HCT116 (cell line): Measurements from ENCODE around the gene RAMP2. TPM values are rescaled to one million over a fixed set of nuclear protein-coding genes. Genes with fewer than 3 reads are reported as not detected.

Experiments used
- ATAC-seq: fragments of 200-7000 bp; cut with Tn5 transposase; 2 replicates; pipeline ENCODE4 v1.9.1; 2020; ENCODE audit warnings: mild to moderate bottlenecking, moderate library complexity
- BruUV-seq: library from RNA; stranded (reverse); fragments of 400-500 nt; replicated peaks from 2 replicates; lab custom pipeline; 2021; lab: Mats Ljungman, UMichigan
- CTCF ChIA-PET: fragments of 300-600 bp; sonication (Branson Sonifier 250); formaldehyde crosslinking; loops from one replicate; lab custom pipeline; 2021; ENCODE audit warnings: antibody characterized with exemption; lab: Charles Lee
- POLR2A ChIA-PET: fragments of 300-600, 350-600 bp; sonication (Branson Sonifier 250); formaldehyde crosslinking; loops from one replicate; lab custom pipeline; 2021; ENCODE audit warnings: antibody characterized with exemption; lab: Charles Lee
- RAD21 ChIA-PET, 2 experiments: fragments of 300-600 bp; sonication (Branson Sonifier 250); formaldehyde crosslinking; loops; one replicate each; lab custom pipeline; 2023; ENCODE audit warnings: low total read pairs in 2 of 2; ENCODE audit not compliant: uncharacterized antibody in 2 of 2, unreplicated experiment in 2 of 2, low non-redundant PET in 1 of 2; lab: Charles Lee
- DNase-seq: peaks from one replicate; pipeline ENCODE4 v3.0.0-alpha.2; 2010; ENCODE audit warnings: low read depth, low spot score
- H2AFZ ChIP-seq: fragments of 200-600 bp; shearing (Covaris generic), sonication (generic); 2 replicates; pipeline ENCODE4 v1.6.1; 2017; ENCODE audit warnings: low read depth, mixed run types, mixed read lengths, antibody characterized with exemption, low read length; ENCODE audit not compliant: poor library complexity, severe bottlenecking
- H3K27ac ChIP-seq: 2 replicates; pipeline ENCODE4 v1.5.1; 2012; ENCODE audit warnings: low read depth, low read length
- H3K27me3 ChIP-seq: fragments of 200-600 bp; sonication (generic); 2 replicates; pipeline ENCODE4 v1.6.1; 2016; ENCODE audit warnings: mixed run types, low read length, mixed read lengths; ENCODE audit not compliant: insufficient read depth
- H3K36me3 ChIP-seq, 2 experiments: fragments of 200-500 bp in 1 of 2; fragments of 200-600 bp in 1 of 2; sonication (Bioruptor generic) in 1 of 2; sonication (generic) in 1 of 2; 2 replicates each; pipeline versions ENCODE4 v1.5.1 to v1.6.1; 2014 to 2016; ENCODE audit warnings: low read length in 2 of 2, inconsistent platforms in 1 of 2, mixed read lengths in 1 of 2, mixed run types in 1 of 2; ENCODE audit not compliant: insufficient read depth in 2 of 2, control insufficient read depth in 1 of 2
- H3K4me1 ChIP-seq, 2 experiments: fragments of 200-600 bp in 1 of 2; sonication (generic) in 1 of 2; 2 replicates each; pipeline versions ENCODE4 v1.5.1 to v1.6.1; 2012 to 2017; ENCODE audit warnings: low read length in 2 of 2, inconsistent platforms in 1 of 2, mild to moderate bottlenecking in 1 of 2, mixed read lengths in 1 of 2, mixed run types in 1 of 2, moderate library complexity in 1 of 2; ENCODE audit not compliant: insufficient read depth in 2 of 2, control insufficient read depth in 1 of 2
- H3K4me2 ChIP-seq: fragments of 200-600 bp; sonication (generic); 2 replicates; pipeline ENCODE4 v1.6.1; 2017; ENCODE audit warnings: mixed run types, low read length, mixed read lengths
- H3K4me3 ChIP-seq, 2 experiments: fragments of 200-600 bp in 1 of 2; sonication (generic) in 1 of 2; replicated peaks in 1 of 2; 2 replicates each; pipeline ENCODE4 v1.5.1; 2011 to 2016; ENCODE audit warnings: low read length in 2 of 2, control low read depth in 1 of 2, low read depth in 1 of 2, mild to moderate bottlenecking in 1 of 2, mixed read lengths in 1 of 2, mixed run types in 1 of 2
- H3K79me2 ChIP-seq: fragments of 200-600 bp; sonication (generic); 2 replicates; pipeline ENCODE4 v1.6.1; 2017; ENCODE audit warnings: mild to moderate bottlenecking, mixed run types, low read length, moderate library complexity, mixed read lengths; ENCODE audit not compliant: insufficient read depth
- H3K9ac ChIP-seq: fragments of 200-600 bp; sonication (generic); 2 replicates; pipeline ENCODE4 v1.6.1; 2016; ENCODE audit warnings: low read length, mixed read lengths
- H3K9me2 ChIP-seq: fragments of 200-600 bp; sonication (generic), shearing (Covaris generic); 2 replicates; pipeline ENCODE4 v1.6.1; 2017; ENCODE audit warnings: mixed run types, mild to moderate bottlenecking, moderate library complexity; ENCODE audit not compliant: insufficient read depth
- H3K9me3 ChIP-seq, 2 experiments: fragments of 200-500 bp in 1 of 2; fragments of 200-600 bp in 1 of 2; sonication (Bioruptor generic) in 1 of 2; sonication (generic) in 1 of 2; 2 replicates each; pipeline ENCODE4 v1.6.1; 2014 to 2017; ENCODE audit warnings: low read length in 2 of 2, mixed read lengths in 2 of 2, inconsistent platforms in 1 of 2, low read depth in 1 of 2, mild to moderate bottlenecking in 1 of 2, mixed run types in 1 of 2, moderate library complexity in 1 of 2; ENCODE audit not compliant: control insufficient read depth in 1 of 2, insufficient read depth in 1 of 2
- H4K20me1 ChIP-seq: fragments of 200-600 bp; sonication (generic), shearing (Covaris generic); 2 replicates; pipeline ENCODE4 v1.6.1; 2017; ENCODE audit warnings: mixed run types, mild to moderate bottlenecking, moderate library complexity; ENCODE audit not compliant: insufficient read depth
- CBX3 ChIP-seq: IDR thresholded peaks from 2 replicates; pipeline ENCODE4 v1.6.1; 2012; ENCODE audit warnings: low read depth
- EGR1 ChIP-seq: IDR thresholded peaks from 2 replicates; pipeline ENCODE4 v1.6.1; 2012; ENCODE audit warnings: low read depth
- EZH2phosphoT487 ChIP-seq: fragments of 200-600 bp; IDR thresholded peaks from 2 replicates; pipeline ENCODE4 v1.6.1; 2018; ENCODE audit warnings: antibody characterized with exemption, borderline replicate concordance
- FOSL1 ChIP-seq: IDR thresholded peaks from 2 replicates; pipeline ENCODE4 v1.6.1; 2012; ENCODE audit warnings: low read depth
- JUND ChIP-seq: IDR thresholded peaks from 2 replicates; pipeline ENCODE4 v1.6.1; 2012
- POLR2AphosphoS5 ChIP-seq: IDR thresholded peaks from 2 replicates; pipeline ENCODE4 v1.6.1; 2011; ENCODE audit warnings: mild to moderate bottlenecking, low read depth, low read length, moderate library complexity
- RAD21 ChIP-seq: IDR thresholded peaks from 2 replicates; pipeline ENCODE4 v1.6.1; 2012; ENCODE audit warnings: low read depth, mild to moderate bottlenecking
- SIN3A ChIP-seq: IDR thresholded peaks from 2 replicates; pipeline ENCODE4 v1.6.1; 2012; ENCODE audit warnings: low read depth
- SP1 ChIP-seq: IDR thresholded peaks from 2 replicates; pipeline ENCODE4 v1.6.1; 2012; ENCODE audit warnings: low read depth
- SRF ChIP-seq: IDR thresholded peaks from 2 replicates; pipeline ENCODE4 v1.6.1; 2012; ENCODE audit warnings: low read depth
- intact Hi-C: fragments of 100-400 bp; cut with micrococcal nuclease; formaldehyde crosslinking; loops from 2 replicates; pipeline ENCODE4 v1.10.0; 2022
- total RNA-seq: library from RNA; stranded (reverse); gene quantifications from one replicate; pipeline ENCODE4 v1.2.1, GENCODE V29; 2021; ENCODE audit not compliant: unreplicated experiment
- TF ChIP-seq, protein P1 (sequence below): IDR thresholded peaks from 2 replicates; pipeline ENCODE4 v1.6.1; 2012; ENCODE audit warnings: low read depth
- TF ChIP-seq, protein P2 (sequence below): IDR thresholded peaks from 2 replicates; pipeline ENCODE4 v1.6.1; 2011; ENCODE audit warnings: mild to moderate bottlenecking, low read length, moderate library complexity; ENCODE audit not compliant: insufficient replicate concordance; ENCODE audit errors: extremely low read depth
- TF ChIP-seq, protein P3 (sequence below), 3 experiments: fragments of 200-600 bp in 1 of 3; sonication (generic) in 1 of 3; IDR thresholded peaks in 2 of 3; conservative IDR thresholded peaks in 1 of 3; 2 replicates each; pipeline ENCODE4 v1.5.1; 2012 to 2017; ENCODE audit warnings: low read depth in 2 of 3, low read length in 2 of 3, antibody characterized with exemption in 1 of 3, borderline replicate concordance in 1 of 3, control low read depth in 1 of 3, mild to moderate bottlenecking in 1 of 3, mixed read lengths in 1 of 3, mixed run types in 1 of 3, moderate library complexity in 1 of 3; ENCODE audit not compliant: insufficient read depth in 1 of 3

RAMP2 gene
- total RNA-seq, 1 experiment from 2014 or later: not detected

DNA sequence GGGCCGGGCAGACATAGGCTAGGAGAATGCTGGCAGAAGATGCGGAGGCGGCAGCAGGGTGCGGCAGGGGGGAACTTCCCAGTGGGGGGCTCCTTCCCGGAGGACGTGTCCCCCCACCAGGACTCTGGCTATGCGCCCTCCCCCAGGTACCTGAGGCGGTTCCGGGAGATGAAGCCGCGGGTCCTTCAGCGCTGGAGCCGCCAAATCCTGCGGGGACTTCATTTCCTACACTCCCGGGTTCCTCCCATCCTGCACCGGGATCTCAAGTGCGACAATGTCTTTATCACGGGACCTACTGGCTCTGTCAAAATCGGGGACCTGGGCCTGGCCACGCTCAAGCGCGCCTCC is 22.7 kb downstream of the RAMP2 start (continued):
- TF ChIP-seq, protein P1, sequence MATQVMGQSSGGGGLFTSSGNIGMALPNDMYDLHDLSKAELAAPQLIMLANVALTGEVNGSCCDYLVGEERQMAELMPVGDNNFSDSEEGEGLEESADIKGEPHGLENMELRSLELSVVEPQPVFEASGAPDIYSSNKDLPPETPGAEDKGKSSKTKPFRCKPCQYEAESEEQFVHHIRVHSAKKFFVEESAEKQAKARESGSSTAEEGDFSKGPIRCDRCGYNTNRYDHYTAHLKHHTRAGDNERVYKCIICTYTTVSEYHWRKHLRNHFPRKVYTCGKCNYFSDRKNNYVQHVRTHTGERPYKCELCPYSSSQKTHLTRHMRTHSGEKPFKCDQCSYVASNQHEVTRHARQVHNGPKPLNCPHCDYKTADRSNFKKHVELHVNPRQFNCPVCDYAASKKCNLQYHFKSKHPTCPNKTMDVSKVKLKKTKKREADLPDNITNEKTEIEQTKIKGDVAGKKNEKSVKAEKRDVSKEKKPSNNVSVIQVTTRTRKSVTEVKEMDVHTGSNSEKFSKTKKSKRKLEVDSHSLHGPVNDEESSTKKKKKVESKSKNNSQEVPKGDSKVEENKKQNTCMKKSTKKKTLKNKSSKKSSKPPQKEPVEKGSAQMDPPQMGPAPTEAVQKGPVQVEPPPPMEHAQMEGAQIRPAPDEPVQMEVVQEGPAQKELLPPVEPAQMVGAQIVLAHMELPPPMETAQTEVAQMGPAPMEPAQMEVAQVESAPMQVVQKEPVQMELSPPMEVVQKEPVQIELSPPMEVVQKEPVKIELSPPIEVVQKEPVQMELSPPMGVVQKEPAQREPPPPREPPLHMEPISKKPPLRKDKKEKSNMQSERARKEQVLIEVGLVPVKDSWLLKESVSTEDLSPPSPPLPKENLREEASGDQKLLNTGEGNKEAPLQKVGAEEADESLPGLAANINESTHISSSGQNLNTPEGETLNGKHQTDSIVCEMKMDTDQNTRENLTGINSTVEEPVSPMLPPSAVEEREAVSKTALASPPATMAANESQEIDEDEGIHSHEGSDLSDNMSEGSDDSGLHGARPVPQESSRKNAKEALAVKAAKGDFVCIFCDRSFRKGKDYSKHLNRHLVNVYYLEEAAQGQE: no peak
- TF ChIP-seq EGR1 (no peak), FOSL1 (no peak)

DNA sequence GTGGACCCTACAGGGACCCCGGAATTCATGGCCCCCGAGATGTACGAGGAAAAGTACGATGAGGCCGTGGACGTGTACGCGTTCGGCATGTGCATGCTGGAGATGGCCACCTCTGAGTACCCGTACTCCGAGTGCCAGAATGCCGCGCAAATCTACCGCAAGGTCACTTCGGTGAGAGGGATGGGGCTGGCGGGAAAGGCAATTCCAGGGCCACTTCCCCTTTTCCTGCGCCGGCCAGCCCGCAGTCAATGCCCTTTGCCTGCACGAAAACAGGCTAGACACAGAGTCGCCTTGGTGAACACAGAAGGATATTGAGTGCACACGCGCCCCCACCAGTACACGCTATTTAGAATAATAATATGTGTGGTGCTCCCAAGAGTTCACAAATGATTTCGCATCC is 23.4 kb downstream of the RAMP2 start:
- Histone ChIP-seq H3K36me3 (peaks cover under 1% of the 10 kb centered on the region in 2 experiments; a peak in 1 of 4 replicates), H3K27ac (no peak overlapping the region), H3K4me3 (no peak overlapping the region), H3K9me3 (no peaks in the 10 kb centered on the region), H3K79me2 (no peaks in the 10 kb centered on the region), H3K4me2 (no peak overlapping the region), H3K4me1 (peaks cover 3 to 20% of the 10 kb centered on the region in 2 experiments; a peak in 3 of 4 replicates), H2AFZ (no peak overlapping the region), H3K27me3 (no peaks in the 10 kb centered on the region), H3K9me2 (no peaks in the 10 kb centered on the region), H4K20me1 (no peaks in the 10 kb centered on the region), H3K9ac (no peak overlapping the region)
- POLR2A ChIA-PET: no interaction called here
- no peak for DNase-seq
- no peak for ATAC-seq
- BruUV-seq: no TSS peak
- RAD21 ChIA-PET: no interaction called here
- intact Hi-C loops: no loop called here
- CTCF ChIA-PET: no interaction called here
- no peak for TF ChIP-seq SP1
- TF ChIP-seq CBX3: no peak
- TF ChIP-seq JUND: no peak
- TF ChIP-seq EGR1: no peak
- TF ChIP-seq, protein P2, sequence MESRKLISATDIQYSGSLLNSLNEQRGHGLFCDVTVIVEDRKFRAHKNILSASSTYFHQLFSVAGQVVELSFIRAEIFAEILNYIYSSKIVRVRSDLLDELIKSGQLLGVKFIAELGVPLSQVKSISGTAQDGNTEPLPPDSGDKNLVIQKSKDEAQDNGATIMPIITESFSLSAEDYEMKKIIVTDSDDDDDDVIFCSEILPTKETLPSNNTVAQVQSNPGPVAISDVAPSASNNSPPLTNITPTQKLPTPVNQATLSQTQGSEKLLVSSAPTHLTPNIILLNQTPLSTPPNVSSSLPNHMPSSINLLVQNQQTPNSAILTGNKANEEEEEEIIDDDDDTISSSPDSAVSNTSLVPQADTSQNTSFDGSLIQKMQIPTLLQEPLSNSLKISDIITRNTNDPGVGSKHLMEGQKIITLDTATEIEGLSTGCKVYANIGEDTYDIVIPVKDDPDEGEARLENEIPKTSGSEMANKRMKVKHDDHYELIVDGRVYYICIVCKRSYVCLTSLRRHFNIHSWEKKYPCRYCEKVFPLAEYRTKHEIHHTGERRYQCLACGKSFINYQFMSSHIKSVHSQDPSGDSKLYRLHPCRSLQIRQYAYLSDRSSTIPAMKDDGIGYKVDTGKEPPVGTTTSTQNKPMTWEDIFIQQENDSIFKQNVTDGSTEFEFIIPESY: no peak
- TF ChIP-seq RAD21: no peak
- TF ChIP-seq, protein P1: no peak
- no peak for TF ChIP-seq POLR2AphosphoS5
- TF ChIP-seq, protein P3, sequence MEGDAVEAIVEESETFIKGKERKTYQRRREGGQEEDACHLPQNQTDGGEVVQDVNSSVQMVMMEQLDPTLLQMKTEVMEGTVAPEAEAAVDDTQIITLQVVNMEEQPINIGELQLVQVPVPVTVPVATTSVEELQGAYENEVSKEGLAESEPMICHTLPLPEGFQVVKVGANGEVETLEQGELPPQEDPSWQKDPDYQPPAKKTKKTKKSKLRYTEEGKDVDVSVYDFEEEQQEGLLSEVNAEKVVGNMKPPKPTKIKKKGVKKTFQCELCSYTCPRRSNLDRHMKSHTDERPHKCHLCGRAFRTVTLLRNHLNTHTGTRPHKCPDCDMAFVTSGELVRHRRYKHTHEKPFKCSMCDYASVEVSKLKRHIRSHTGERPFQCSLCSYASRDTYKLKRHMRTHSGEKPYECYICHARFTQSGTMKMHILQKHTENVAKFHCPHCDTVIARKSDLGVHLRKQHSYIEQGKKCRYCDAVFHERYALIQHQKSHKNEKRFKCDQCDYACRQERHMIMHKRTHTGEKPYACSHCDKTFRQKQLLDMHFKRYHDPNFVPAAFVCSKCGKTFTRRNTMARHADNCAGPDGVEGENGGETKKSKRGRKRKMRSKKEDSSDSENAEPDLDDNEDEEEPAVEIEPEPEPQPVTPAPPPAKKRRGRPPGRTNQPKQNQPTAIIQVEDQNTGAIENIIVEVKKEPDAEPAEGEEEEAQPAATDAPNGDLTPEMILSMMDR (IDR thresholded peaks at IDR 0.05 in 2 of 3, conservative IDR thresholded peaks at IDR 0.05 in 1 of 3; ENCODE audit: borderline replicate concordance in 1 of 3, insufficient read depth in 1 of 3, low read depth in 2 of 3, low read length in 2 of 3): no peak
- TF ChIP-seq FOSL1: no peak
- TF ChIP-seq SRF: no peak
- TF ChIP-seq SIN3A: no peak
- no peak for TF ChIP-seq EZH2phosphoT487
